Fibroblast of skin of right biceps (primary cell): ENCODE results near the gene MC1R.
"Not testable (repeated sequence)": the region's sequence is repeated elsewhere in the genome, so short reads cannot be mapped to it uniquely, and the experiment has no call there.

ENCODE experiments used
- DNase-seq: peaks from one replicate; pipeline ENCODE4 v3.0.0-alpha.2; 2013

MC1R gene

DNA sequence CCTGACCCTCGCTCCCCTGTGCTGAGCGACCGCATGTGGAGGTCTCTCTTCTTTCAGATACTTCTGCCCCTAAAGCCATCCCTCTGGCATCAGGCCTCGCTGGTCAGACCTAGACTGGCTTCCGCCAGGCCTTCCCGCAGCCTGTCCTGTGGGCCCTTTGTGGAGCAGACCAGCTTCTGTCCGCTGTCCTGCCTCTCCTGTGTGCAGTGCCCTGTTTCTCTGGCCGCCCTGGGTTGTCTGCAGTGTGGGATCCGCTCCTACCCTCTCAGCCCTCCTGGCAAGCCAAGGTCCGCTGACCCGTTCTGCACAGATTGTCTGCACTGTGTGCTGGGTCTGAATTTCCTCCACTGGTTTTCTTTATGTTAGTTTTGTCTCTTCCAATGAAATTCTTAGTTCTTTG lies 21.5 kb upstream of the MC1R start:
- DNase-seq: no peak

DNA sequence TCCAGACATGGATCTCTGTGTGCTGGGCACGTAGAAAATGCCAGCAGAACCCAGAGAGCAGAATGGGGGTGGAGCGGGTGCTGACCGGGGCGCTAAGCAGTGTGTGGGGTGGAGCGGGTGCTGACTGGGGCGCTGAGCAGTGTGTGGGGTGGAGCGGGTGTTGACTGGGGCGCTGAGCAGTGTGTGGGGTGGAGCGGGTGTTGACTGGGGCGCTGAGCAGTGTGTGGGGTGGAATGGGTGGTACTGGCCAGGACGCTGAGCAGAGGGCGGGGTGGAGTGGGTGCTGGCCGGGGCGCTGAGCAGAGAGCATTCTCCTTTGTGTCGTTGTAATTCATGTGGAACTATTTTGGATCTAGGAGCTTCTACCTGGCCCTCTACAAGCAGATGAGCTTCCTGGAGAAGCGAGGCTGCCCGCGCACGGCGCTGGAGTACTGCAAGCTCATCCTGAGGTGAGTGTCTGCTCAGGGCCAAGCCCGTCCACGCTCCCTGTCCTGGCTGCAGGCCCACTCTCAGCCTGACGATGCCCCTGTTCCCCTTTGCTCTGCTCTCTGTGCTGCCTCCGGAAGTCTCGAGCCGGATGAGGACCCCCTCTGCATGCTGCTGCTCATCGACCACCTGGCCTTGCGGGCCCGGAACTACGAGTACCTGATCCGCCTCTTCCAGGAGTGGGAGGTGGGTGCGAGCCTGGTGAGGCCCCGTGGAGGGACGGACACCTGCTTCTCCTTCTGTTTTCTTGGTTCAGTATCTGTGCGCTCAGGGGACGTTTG lies 20.3 kb upstream of the MC1R start:
- DNase-seq: no peak

DNA sequence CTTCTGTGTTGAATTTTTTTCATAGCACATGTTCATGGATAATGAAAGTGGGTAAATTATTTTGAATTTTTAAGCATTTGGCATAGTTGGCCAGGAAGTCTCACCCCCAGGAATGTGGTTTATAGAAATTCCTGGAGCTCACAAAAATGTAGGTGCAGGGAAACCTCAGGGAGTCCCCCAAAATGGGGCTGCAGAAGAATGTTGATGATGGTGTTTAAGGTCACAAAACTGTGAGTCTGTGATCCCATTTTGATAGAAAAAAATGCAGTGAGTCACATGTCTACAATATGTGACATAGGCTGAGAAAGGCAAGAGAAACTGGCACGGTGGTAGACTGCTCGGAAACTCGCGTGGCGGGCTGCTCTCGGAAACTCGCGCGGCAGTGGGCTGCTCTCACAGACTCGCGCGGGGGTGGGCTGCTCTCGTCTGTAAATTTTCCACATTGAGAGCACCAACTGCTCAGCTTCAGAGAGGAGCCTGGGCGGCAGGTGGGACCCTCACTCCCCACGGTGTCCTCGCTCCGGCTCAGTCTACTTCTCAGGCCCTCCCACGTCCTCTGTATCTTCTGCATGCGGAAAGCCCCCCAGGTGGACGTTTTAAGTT lies 18.7 kb upstream of the MC1R start:
- DNase-seq: peak; percentile 41

DNA sequence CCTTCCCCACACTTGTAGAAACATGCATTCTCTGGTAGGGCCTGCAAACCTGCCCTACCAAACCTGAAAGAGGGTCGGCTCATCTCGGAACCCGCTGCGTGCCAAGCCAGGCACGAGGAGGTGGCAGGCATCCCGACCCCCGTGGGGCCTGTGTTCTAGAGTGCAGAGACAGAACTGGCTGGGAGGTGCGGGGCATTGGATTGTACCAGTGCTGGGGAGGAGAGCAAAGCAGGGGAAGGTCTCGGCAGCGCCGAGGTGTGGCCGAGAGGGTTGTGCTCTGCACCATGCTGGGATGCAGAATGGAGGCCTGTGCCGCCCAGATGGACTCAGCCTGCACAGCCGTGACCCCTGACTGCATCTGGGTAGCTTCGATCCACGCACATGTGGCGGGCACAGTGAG lies 17.8 kb upstream of the MC1R start:
- no peak for DNase-seq

DNA sequence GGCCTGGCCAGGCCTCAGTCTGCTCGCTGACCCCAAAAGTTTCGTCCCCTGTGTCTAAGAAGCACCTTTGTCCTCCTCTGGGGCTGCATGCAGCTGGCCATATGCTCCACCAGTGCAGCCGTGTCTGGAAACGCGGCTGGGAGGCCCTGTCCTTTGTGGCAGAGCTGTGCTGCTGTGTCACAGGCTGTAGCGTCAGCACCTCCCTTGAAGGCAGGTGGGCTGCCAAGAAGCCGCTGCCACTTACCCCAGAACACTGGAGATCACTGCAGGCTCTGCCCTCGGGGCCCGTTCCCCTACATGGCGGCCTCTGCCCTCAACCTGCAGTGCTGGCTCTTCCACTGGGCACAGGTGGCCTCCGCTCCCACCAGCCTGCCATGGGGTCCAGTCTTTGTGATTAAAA lies 15.7 kb upstream of the MC1R start:
- DNase-seq: no peak

DNA sequence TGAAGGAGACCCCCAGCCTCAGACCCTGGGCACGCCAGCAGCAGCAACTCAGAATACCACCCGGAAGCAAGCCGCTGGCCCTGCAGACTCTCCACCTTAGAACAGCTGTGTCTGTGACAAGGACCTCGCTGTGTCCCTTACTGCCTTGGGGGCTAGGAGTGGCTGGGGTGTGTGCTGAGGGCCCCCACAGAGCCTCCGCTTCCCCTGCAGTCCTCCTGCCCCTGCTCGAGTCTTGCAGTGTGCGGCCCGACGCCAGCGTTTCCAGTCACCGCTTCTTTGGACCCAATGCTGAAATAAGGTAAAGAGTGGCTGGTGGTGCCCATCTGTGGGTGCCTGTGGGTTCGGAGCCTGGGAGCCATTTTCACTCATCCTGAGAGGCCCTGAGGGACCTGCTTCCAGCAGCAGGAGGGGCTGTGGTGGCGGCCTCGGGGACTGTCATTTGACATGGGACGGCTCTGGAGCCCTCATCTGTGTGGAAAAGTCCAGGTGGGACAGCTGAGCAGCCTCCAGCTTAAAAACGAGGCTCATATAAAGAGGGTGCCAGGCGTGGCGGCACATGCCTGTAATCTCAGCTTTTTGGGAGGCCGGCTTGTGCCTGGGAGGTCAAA lies 14.7 kb upstream of the MC1R start:
- DNase-seq: no peak

DNA sequence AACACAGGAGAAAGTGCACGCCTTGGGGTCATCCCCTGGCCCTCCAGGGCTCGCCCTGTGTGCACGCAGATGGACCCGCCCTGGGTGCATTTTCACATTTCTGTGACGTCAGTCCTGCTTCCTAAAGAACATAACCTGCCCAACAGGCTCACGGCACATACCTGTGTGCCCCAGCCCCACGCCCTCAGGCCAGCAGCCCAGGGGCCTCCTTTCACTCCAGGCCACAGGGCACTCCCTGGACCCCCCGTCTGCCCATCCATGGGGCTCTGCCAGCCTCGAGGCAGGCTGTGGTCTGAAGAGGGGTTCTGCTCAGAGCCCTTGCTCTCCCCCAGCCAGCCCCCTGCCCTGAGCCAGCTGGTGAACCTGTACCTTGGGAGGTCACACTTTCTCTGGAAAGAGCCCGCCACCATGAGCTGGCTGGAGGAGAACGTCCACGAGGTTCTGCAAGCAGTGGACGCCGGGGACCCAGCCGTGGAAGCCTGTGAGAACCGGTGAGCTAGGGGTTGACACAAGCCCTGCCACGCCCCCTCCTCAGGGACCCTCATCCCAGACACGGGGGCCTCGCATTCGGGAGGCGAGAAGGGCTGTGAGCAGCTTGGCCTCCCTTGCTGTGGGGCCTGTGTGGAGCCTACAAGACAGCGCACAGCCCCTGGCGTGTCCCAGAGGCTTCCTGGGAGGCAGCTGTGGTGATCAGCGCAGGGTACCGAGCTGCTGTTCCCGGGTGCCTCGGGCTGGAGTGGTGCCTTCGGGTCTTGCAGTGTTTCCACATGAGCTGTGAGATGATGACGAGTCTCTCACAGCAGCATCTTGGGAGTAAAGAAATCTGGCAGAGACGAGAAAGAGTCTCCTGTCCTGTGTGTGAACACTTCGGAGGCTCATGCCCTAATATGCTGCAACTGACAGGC lies 13.8 kb upstream of the MC1R start:
- no peak for DNase-seq

DNA sequence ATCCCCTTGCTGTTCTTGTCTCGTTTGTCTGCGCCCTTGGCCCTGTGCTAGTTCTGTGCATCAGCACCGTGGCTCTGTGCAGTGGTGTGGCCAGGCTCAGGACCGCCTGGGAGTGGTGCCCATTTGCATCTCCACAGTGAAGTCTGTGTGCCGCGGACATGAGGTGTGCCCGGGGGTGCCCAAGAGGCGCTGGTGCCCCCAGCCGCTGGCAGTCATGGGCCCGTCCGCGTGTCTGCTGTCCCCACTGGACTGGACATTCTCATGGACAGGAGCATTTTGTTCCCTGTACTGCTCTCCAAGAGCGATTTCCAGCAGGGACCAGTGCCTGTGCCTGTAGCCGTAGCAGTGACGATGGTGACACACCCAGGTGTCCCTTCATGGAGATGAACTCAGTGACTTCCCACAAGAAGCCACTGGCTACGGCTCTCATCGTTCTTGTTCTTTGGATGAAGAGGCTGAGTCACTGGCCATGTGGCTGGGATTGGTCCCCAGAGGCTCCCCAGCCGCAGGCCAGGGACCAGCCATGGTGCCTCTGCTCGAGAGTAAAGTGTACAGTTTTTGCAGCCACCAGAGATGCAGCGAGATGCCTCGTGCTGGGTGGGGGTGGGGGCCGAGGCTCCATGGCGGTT lies 13.0 kb upstream of the MC1R start:
- DNase-seq: no peak

DNA sequence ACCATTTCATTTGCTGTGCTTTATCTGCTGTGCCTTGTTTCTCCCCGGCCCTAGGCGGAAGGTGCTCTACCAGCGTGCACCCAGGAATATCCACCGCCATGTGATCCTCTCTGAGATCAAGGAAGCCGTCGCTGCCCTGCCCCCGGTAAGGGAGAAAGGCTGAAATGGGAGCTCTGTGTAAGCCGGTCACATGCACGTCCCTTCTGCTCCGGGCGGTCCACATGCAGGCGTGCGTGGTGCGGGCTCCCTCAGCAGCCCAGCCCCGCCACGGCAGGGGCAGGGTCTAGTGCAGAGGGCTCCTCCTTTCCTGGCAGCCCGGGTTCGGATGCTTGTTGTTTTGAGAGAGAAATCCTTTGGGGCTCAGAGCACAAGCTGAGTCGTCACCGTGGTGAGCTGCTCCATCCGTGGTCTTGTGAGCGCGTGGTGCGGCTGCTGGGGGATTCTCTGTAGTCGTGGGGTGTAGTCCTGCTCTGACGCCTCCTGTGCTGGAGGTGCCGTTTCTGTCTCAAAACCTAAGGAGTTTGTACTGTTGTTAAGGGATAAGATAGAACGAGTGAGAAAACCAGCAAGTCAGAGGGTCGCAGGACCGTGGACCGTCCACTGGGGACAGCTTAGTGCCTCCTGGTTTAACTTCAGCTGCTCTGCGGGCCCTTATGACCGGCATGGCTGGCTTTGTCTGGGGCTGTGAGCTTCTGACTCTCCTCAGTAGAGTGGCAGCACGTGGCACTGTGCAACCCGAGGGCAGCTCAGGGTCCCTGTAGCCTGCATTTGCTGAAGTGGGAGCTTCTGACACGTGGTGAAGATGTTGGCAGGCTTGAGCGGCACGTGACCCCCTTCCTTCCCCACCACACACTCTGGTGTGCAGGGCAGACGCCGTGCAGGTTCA lies 12.3 kb upstream of the MC1R start:
- DNase-seq: no peak

DNA sequence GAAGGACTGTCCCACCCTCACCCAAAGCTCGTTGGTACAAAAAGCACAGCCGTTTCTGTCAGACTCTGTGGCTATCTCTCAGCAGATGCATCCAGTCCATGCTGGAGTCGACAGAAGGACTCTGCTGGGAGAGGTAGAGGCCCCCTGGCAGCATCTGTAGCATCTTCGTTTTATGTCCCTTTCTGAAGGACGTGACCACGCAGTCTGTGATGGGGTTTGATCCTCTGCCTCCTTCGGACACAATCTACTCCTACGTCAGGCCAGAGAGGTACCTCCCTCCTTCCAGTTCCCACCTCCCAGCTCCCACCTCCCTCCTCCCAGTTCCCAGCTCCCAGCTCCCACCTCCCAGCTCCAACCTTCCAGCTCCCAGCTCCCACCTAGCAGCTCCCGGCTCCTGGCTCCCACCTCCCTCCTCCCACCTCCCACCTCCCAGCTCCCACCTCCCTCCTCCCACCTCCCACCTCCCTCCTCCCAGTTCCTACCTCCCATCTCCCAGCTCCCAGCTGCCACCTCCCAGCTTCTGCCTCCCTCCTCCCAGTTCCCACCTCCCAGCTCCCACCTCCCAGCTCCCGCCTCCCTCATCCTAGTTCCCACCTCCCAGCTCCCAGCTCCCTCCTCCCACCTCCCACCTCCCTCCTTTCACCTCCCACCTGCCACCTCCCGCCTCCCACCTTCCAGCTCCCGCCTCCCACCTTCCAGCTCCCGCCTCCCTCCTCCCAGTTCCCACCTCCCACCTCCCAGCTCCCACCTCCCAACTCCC lies 11.4 kb upstream of the MC1R start:
- no peak for DNase-seq

DNA sequence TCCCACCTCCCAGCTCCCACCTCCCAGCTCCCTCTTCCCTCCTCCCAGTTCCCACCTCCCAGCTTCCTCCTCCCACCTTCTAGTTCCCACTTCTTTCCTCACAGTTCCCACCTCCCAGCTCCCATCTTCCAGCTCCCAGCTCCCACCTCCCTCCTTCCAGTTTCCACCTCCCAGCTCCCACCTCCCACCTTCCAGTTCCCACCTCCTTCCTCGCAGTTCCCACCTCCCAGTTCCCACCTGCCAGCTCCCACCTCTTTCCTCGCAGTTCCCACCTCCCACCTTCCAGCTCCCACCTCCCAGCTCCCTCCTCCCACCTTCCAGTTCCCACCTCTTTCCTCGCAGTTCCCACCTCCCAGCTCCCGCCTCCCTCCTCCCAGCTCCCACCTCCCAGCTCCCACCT lies 10.4 kb upstream of the MC1R start:
- no peak for DNase-seq

DNA sequence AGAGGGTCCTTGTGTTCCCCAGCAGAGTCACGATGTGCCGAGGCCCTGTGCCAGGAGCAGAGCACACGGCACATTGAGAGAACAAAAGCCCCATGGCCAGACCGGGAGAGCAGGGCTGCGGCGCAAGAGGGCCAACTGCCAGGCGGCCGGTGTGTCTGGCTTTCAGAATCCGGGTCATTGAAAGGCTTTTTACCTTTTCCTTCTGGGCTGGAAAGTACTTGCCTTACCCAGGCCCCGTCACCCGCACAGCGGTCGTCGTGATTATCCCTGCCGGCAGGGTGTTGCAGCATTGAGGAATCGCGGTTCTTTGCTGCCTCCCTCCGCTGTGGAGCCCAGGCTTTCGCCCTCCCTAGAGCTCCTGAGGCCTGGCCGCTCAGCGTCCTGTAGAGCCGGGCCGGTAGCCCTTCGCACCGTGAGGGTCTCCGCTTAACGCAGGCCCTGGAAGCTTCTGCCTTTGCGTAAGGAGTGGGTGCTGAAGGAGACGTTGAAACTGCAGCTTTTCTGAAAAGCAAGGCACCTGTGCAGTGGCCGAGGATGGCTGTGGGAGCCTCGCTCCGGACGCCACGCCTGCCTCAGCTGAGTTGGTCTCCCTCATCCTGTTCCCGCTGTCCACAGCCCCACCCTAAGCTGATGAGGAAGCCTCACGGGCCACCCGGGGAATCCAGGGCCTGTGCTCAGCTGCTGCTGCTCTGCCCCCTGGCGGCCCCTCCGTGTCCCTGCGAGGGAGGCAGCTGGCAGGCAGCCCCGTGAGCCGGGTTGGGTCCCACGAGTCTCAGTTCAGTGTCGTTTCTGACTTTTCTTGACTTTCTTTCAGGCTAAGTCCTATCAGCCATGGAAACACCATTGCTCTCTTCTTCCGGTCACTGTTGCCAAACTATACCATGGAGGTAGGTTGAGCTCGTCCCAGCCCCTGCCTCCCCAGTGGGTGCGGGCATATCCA lies 8.6 kb upstream of the MC1R start:
- DNase-seq: peak; percentile 73

DNA sequence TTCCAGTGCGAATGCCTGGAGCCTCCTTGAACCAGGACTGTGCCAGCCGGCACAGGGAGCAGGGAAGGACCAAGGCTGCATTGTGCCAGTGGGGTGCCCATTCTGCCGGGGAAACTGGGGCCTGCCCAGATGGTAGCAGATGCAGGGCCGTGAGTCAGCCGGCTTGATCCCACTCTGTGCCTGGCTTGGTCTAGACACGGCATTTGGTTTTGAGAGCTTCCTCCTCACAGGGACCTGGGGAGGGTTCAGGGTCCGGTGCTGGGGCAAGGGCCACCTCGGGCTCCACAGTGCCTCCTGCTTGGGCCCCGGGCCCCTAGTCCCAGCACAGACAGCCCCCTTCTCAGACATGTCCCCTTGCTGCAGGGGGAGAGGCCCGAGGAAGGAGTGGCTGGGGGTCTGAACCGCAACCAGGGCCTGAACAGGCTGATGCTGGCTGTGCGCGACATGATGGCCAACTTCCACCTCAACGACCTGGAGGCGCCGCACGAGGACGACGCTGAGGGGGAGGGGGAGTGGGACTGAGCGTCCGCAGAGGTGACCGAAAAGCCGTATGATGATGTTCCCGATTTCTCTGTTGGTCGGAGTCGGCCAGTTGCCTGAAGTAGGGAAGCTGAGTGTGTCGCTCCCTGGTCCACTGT lies 7.8 kb upstream of the MC1R start:
- no peak for DNase-seq

DNA sequence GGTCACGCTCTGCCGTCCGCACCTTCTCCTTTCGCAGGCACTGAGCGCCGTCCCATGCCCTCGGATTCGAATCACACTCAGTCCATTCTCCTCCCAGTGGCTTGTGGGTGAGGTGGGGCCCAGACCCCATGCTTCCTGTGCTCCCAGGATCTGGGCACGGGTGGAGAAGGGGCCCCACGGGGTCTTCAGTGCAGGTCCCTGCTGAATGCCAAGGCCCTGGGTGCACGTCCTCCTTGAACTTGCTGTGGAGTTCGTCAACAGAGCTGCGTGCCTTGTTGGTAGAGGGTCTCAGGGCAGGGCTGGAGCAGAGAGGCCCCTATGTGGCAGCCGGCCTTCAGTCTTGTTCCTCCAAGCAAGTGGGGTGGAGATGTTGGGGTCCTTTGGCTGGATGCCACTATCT lies 7.3 kb upstream of the MC1R start:
- no peak for DNase-seq

DNA sequence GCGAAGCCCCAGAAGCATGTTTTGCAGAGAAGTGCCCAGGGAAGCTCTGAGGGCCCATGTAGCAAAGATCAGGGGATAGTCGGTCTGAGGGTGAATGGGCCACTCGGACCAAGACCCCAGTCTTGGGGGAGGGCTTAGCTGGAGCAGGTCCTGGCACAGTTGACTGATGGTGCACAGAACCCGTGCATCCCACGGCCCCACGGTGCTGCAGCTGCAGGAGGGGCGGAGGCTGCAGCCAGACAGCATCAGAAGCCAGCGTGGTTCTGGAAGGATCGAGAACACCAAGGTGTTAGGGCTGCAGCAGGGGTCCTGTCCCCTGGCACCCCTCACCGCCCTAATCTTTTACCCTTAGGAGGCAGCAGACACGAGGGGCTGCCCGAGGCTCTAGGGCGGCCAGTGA lies 6.5 kb upstream of the MC1R start:
- no peak for DNase-seq

DNA sequence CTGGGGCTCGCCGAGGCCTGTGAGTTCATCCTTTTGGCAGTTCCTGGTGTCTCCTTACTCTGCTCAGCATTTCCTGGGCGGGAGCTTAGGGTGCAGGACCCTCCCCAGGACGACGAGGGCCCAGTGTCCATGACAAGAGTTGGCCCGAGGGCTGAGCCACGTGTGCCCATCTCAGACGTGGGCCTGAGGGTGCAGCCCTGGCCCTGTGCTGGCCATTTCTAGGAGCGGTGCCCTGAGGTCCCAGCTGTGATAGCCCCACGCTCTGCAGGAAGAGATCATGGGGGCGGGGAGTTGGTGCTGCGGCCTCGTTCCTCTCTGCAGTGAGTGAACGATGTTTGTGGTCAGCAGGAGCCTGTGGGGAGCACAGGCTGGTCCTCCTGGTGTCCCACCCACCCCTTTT lies 6.0 kb upstream of the MC1R start:
- DNase-seq: no peak

DNA sequence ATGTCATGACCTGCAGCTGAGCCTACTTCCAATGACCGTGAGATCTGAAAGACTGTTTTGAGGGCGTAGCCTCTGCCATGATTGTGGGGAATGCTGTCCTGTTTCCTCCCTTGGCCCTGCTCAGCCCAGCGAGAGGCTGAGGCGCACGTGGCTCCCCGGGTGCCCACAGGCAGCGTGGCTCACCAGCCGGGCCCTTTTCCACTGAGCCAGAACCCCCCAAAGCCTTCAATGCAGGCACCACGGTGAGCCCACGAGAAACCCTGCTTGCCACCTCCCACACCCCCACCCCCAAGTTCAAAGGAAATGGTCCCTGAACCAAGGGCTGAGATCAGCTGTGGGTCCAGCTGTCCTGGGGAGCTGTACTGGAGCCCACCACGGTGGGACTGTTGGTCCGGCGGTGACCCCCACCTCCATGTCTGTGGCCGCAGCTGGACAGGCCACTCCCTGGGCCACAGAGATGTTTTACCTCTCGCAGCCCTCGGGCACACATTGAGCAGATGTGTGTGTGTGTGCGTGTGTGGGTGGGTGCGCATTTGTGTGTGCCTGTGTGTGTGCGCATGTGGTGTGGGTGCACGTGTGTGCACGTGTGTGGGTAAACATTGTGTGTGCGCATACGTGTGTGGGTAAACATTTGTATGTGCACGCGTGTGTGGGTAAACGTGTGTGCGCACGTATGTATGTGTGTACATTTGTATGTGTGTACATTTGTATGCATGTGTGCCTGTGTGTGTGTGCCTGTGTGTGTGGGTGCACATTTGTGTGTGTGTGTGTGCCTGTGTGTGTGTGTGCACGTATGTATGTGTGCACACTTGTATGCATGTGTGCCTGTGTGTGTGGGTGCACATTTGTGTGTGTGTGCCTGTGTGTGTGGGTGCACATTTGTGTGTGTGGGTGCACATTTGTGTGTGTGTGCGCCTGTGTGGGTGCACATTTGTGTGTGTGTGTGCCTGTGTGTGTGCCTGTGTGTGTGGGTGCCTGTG lies 5.0 kb upstream of the MC1R start:
- DNase-seq: no peak

DNA sequence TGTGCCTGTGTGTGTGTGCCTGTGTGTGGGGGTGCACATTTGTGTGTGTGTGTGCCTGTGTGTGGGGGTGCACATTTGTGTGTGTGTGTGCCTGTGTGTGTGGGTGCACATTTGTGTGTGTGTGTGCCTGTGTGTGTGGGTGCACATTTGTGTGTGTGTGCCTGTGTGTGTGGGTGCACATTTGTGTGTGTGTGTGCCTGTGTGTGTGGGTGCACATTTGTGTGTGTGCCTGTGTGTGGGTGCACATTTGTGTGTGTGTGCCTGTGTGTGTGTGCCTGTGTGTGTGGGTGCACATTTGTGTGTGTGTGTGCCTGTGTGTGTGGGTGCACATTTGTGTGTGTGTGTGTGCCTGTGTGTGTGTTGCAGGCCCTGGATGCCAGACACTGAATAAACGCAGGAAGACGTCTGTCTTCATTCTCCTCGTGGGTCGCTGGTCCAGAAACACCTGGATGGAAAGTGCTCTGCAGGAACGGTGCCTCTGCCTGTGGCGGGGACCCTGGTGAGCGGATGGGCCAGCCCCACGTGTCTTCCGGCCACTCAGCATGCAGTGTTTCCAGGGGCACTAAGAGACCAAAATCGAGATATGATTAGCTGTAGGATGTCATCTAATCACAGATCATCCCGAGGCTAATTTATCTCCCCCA lies 3.9 kb upstream of the MC1R start:
- DNase-seq: not testable (repeated sequence)
